Measurements from ENCODE around the gene CLEC17A. TPM values are rescaled to one million over a fixed set of nuclear protein-coding genes. Genes with fewer than 3 reads are reported as not detected.
"Not testable (repeated sequence)": the region's sequence is repeated elsewhere in the genome, so short reads cannot be mapped to it uniquely, and the experiment has no call there.

Gene CLEC17A, protein sequence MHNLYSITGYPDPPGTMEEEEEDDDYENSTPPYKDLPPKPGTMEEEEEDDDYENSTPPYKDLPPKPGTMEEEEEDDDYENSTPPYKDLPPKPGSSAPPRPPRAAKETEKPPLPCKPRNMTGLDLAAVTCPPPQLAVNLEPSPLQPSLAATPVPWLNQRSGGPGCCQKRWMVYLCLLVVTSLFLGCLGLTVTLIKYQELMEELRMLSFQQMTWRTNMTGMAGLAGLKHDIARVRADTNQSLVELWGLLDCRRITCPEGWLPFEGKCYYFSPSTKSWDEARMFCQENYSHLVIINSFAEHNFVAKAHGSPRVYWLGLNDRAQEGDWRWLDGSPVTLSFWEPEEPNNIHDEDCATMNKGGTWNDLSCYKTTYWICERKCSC
- total RNA-seq = not detected
- long read RNA-seq = 0 reads

DNA sequence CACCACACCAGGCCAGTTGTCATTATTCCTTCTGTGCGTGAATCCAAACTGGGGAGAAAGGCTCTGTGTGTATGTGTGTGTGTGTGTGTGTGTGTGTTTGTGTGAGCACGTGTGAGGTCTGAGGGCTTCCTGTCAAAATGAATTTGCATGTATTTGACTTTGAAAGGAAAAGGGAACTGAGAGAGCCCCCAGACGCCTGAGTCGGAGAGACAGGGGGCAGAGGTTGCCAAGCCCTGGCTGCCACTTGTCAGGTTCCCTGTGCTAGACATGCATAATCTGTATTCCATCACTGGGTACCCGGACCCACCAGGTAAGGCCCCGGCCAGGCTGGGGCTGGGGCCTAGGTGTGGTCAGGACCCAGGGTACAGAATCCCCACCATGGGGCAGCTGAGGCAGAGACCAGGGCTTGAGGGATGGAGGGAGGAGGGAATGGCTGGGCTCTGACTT, at the start of gene CLEC17A:
Gene CLEC17A (plus strand): TSS at position 191 of the 447 bp plus-strand sequence. CDS start 77 bp downstream, at position 268.
- no peak for ATAC-seq
- intact Hi-C loops (cut with DNase I) = no loop called here
- DNase-seq = no peak

DNA sequence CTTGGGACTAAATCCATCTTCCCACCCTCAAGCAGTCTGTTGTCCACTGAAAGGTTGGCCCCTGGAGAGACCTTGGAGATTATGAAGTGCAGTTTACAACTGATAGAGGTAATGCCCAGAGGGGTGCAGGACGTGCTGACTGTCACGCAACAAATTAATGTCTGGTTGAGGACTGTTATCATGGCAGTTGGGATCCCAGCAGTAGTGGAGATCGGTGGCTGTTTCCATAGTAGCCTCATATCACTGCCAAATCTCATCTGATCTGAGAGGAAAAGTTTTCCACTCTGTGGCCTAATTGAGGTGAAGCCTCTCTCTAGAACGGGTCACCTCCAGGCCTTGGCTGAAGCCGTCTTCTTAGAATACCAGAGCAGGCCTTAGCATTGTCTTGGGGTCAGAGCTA, 49.4 kb upstream of the CLEC17A start:
- intact Hi-C loops (cut with DNase I) = no loop called here

DNA sequence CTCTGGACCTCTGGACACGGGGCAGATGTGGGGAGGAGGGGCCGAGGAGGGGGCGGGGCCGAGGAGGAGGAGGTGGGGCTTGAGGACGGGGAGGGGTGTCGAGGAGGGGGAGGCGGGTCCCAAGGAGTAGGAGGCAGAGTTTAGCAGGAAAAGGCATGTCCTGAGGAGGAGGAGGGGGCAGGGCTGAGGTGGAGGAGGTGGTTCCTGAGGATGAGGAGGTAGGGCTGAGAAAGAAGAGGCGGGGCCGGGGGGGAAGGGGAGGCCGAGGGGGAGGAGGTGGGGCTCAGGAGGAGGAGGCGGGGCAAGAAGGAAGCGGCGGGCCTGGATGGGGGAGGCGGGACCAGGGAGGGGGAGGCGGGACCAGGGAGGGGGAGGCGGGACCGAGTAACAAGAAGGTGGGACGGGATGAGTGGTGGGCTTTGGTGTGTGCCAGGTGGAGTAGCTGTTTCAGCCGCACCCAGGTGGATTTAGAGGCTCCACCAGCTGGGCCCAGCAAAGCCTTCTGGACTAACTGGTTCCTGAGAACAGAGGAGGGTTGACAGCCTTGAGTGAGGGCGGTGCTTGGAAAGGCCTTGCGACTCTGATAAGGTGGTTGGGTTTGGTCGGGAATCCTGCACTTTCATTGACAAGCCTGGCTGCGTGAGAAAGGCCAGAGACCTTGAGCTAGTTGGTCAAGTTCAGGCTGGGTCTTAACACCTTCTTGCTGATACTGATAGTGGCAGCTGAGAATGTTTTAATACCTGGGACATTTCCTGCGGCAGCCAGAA, 45.8 kb upstream of the CLEC17A start:
- DNase-seq (peak; percentile 89), ATAC-seq (peak; percentile 71 to 93)
- intact Hi-C loops (cut with DNase I) = no loop called here

More for the DNA sequence above, 49.4 kb upstream of the CLEC17A start:
- DNase-seq = no peak
- ATAC-seq = no peak

DNA sequence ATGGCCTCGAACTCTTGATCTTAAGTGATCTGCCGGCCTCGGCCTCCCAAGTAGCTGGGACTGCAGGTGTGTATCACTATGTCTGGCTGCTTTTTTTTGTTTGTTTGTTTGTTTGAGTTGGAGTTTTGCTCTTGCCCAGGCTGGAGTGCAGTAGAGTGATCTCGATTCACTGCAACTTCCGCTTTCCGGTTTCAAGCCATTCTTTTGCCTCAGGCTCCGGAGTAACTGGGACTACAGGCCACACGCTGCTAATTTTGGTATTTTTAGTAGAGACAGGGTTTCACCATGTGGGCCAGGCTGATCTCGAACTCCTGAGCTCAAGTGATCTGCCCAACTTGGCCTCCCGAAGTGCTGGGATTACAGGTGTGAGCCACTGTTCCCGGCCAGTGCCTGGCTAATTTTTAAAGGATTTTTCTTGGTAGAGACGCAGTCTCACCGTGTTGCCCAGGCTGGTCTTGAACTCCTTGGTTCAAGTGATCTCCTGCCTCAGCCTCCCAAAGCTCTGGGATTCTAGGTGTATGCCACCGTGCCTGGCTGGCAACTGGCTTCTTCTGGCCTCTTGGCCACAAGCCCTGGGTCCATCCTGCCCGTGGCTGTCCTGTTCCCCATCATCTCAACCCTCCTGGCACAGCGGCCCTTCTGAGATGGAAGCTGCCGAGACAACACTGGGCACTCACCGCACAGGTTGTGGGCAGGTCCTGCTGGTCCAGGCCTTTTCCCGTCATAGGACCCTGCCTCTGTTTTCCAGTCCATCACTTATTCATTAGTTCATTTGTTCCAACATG, 42.0 kb upstream of the CLEC17A start:
- no peak for DNase-seq
- intact Hi-C loops (cut with DNase I) = no loop called here
- ATAC-seq = no peak

DNA sequence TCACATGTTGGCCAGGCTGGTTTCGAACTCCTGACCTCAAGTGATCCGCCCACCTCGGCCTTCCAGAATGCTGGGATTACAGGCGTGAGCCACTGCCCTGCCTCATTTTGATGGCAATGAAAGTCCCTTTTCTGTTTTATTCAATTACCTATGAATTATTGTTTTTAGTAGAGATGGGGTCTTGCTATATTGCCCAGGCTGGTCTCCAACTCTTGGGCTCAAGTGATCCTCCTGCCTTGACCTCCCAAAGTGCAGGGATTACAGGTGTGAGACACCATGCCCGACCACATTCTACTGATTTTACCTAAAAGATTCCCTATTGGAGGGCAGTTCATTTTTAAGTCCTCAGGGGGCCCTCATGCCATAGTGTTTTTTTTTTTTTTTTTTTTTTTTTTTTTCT, 40.9 kb upstream of the CLEC17A start:
- intact Hi-C loops (cut with DNase I); ATAC-seq; DNase-seq: not testable (repeated sequence)

DNA sequence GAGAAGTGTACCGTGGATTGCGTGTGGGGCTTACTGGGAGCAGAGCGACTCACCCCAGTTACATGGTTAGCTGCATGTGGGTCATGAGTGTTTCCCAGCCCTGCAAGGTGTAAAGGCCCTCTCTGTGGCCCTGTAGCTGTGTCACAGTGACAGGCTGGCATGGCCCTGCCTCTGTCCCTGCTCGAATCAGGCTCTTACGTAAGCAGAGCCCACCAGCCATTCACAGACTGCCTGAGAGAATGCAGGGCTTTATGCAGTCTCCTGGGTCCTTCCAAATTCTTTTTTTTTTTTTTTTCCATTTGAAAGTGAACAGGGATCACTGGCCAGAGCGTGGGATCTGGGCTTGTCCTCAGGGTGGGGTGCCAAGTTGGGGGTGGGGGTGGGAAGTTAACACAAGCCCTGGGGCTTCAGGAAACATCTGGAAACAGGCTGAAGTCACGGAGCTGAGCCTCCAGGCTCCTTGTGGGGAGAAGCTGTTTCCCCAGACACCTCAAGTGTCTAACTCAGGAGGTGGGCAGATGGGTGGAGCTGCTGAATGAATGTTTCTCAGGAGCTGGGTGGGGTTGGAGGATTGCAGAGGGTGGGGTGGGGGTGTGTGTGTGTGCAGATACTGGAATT, 40.1 kb upstream of the CLEC17A start:
- DNase-seq (no peak), ATAC-seq (peak; percentile 44 to 46)
- intact Hi-C loops (cut with DNase I) = no loop called here

DNA sequence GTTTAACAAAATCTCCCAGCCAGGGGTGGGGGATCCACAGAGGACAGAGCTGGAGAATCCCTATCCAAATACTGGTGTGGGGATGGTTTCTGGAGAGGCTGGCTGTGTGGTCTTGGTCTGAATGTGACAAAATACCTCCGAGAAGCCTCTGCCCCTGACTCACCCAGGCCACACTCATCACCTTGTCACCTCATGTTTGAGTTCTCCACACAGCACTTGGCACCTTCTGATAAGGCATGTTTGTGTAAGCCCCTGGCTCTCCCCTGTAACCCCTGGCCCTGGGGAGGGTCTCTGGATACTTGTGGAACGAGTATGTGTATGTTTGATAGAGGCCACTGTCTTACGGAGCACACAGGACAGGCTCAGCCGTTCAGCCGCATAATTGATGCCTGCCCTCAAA, 38.8 kb upstream of the CLEC17A start:
- DNase-seq (no peak), ATAC-seq (no peak)
- intact Hi-C loops (cut with DNase I) = no loop called here

DNA sequence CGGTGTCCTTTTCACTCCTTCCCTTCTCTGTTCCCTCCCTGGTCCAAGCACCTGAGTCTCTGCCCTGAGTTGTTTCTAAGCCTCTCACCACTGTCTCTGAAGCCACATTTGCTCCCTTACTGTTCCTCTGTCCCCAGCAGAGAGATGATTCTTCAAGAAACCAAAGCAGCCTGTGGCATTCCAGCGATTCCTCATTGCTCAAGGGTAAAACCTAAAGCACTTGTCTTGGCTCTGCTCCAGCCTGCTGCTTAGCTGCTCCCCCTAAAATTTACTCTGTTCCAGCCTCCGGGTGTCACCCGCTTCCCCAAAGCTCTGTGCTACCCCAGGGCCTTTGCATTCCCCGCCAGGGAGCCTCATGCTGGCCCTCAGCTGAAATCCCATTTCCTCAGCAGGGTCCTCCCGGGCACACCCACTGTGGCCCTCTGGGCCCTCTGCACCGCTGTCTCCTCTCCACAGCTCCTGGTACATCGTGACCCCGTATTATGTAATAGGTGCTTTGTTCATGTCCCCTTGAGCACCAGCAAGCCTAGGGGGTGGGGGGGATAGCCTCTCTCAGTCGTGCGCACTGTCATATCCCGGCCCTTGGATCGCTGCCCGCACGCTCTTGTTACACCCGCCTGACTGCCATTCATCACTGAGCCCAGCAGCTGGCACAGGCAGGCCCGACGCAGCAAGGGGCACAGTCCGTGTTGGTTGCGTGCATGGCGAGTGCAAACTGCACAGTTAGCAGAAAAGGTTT, 37.7 kb upstream of the CLEC17A start:
- peak; percentile 23 to 50 for ATAC-seq
- intact Hi-C loops (cut with DNase I) = no loop called here
- DNase-seq = no peak

DNA sequence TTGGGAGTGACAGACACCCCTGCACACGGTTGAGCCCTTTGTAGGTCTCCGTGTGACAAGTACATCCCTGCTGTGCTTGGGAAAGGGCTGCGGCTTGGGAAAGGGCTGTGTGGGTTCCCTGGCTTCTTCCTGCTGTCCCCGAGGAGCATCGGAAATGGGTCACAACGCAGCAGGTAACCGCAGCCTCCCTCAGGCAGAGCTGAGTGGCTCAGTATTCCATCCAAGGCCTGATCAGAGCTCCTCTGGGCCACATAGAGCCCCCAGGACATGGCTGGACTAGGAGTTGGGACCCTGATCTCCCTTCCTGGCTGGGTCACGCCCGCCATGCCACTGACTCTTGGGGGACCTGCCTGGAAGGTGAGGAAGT, 37.2 kb upstream of the CLEC17A start:
- no peak for DNase-seq
- ATAC-seq = no peak
- intact Hi-C loops (cut with DNase I) = no loop called here

DNA sequence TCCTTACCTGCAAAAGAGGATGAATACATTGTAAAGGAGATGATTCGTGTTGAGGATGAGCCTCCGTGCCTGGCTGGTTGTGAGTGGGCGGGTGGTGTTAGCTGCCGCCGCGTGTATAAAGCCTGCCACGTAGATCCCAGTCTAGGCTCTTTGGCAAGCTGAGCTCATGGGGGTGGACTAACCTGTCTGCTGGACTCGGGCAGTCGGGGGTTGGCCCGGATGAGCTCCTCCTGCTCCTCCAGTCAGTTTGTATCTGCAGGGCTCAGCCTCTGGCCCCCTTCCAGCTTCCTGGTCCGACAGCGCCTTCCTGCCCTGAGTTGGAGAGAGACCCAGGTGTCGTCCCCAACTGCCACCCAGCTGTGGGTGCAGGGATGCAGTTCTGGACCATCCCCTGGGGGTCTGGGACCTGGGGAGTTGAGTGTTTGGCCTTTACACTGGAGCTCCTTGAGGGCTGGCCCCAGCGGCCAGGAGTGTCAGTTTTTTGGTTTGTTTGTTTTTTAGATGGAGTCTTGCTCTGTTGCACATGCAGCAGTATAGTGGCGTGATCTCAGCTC, 32.6 kb upstream of the CLEC17A start:
- ATAC-seq = peak in 1 of 2 donors; percentile 40
- intact Hi-C loops (cut with DNase I) = no loop called here
- no peak for DNase-seq

DNA sequence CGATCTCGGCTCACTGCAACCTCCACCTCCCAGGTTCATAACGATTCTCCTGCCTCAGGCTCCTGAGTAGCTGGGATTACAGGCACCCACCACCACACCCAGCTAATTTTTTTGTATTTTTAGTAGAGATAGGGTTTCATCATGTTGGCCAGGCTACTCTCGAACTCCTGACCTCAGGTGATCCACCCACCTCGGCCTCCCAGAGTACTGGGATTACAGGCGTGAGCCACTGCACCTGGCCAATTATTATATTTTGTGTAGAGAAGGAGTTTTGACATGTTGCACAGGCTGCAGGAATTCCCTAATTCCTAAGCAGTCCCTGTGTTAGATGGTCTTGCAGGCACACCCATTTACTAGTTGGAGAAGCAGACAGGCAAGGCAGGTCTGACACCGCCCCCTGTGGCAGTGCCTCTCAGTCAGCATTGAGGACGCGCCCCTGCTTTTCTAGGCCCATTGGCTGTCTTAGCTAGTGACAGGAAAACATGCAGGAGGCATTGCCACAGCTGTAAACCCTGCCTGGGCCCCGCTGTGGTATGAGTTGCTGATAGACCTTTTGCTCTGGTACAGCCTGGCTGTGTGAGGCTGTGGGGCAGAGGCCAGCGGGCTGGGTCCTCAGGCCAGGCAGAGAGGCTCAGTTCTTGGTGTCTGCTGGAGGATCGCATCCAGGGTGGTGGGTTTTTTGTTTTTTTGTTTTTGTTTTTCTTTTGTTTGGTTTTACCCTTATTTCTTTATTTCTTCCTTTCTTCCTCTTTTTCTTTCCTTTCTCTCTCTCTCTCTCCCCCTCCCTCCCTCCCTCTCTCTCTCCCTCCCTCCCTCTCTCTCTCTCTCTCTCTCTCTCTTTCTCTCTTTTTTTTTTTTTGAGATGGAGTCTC, 31.5 kb upstream of the CLEC17A start:
- DNase-seq; intact Hi-C loops (cut with DNase I): not testable (repeated sequence)
- ATAC-seq = peak; percentile 21 to 61

DNA sequence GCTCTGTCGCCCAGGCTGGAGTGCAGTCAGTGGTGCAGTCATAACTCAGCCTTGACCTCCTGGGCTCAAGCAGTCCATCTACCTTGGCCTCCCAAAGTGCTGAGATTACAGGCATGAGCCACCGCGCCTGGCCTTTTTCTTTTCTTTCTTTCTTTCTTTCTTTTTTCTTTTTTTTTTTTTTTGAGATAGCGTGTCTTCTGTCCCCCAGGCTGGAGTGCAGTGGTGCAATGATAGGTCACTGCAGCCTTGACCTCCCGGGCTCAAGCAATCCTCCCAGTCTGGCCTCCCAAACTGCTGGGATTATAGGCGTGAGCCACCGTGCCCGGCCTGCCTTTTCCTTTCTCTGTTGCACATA, 30.9 kb upstream of the CLEC17A start:
- ATAC-seq; intact Hi-C loops (cut with DNase I); DNase-seq: not testable (repeated sequence)

DNA sequence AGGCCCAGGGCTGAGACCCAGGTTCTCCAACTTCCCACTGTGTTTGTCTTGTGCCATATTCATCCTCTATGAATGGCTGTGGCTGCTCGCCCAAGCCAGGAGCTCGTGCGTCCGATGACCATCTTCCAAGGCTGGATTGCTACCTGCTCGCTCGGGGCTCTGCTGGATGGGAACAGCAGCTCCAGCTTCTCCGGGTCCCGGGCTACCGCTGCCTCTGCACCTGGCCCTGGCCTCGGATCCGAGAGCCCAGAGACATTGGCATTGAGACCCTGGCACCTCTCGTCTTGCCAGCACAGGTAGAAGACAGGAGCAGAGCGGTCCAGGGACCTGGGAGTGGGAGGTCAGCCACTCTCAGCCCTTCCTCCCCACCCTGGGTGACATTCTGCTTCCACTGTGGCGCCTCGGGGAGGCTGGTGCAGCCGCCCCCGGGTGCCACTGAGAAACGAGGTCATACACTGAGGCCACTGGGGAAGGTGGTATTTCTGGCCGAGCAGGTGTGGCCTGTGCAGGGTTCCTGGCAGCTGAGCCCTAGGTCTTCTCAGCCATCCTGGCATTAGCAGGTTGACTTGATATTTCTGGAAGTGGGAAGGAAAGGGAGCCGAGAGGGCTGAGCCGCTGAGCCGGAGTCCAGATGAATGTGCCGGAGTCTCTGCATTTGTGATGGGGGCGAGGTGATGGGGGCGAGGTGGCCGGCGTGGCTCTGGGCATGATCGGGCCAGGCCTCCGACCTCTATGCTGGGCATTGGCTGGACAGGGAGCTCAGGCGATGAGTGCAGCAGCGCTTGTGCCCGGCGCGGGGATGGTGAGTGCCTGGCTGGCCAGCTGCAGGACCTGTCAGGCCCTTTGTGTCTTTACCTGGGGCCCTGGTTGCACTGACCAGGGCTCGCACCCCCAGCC, 29.6 kb upstream of the CLEC17A start:
- intact Hi-C loops (cut with DNase I) = no loop called here
- DNase-seq (no peak), ATAC-seq (no peak)

DNA sequence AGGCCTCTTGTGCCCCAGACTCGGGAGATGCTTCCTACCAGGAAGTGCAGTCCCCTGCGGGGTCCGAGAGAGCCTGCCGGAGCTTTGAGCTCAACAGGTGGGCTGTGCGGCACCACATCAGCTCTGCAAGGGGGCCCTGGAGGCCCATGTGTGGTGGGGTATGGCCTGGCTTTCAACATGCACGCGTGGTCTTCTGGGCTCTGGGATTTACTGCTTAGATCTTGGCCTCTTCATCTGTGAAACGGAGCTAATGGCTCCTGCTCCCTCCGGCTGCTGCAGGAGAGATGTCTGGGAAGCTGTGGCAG, 29.0 kb upstream of the CLEC17A start:
- DNase-seq (no peak), ATAC-seq (no peak)
- intact Hi-C loops (cut with DNase I) = no loop called here

DNA sequence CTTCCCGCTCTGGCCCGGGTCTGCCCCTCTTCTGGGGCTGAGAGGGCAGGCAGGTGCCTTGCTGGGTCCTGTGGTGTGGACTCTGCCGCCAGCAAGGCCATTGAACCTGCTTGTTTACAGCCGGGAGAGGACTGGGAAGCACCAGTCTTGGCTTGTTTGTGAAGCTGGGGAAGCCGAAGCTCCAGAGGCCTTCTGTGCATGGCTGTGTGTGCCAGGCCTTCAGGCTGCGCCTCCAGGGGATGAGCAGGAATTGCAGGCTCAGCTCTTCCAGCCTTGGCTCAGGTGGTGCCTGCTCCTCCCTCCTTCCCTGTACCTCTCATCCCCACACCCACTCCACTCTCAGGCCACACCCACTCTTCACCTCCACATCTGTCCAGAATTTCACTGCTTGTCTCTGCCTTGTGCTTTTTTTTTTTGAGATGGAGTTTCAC, 28.5 kb upstream of the CLEC17A start:
- intact Hi-C loops (cut with DNase I) = no loop called here
- DNase-seq (no peak), ATAC-seq (no peak)

DNA sequence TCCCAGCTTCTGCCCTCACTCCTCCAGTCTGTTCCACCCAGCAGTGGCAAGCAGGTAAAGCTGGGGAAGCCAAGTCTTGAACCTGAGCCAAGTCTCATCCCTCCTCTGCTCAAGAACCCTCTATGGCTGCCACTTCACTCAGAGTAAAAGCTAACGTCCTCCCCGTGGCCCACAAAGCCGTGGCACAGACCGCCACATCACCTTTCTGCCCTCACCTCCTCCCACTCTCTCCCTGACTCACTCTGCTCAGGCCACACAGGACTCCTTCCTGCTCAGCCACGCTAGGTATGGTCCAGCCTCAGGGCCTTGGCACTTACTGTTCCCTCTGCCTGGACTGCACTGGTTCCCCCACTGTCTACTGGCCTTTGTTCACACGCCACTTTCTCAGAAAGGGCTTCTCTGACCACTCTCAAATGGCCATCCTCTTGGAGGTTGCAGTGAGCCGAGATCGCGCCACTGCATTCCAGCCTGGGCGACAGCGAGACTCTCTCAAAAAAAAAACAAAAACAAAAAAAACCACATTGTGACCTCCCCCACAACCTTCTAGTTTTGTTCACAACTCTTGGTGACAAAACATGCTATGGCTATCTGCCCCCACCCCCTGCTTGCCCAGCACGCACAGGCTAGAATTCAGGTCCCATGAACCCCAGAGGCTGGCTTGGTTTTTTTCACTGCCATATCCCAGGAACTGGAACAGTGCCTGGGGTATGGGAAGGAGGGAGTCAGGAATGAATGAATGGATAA, 26.8 kb upstream of the CLEC17A start:
- intact Hi-C loops (cut with DNase I) = no loop called here
- ATAC-seq (no peak), DNase-seq (no peak)
